SK-MEL-5 (cell line): ENCODE results near the gene SEC31B. TPM values are rescaled to one million over a fixed set of nuclear protein-coding genes. Genes with fewer than 3 reads are reported as not detected.
A peak's percentile ranks its signal among the peaks of the same experiment; 100 is the strongest.

ENCODE experiments used
- DNase-seq: peaks from one replicate; pipeline ENCODE4 v3.0.0-alpha.2; 2016; ENCODE audit warnings: low read depth, low spot score
- in situ Hi-C: cut with HindIII; loops from 2 replicates; pipeline ENCODE4 v1.10.0; 2016; ENCODE audit warnings: low sequenced_read_pairs, high pct_unique_total_duplicates, low pct_unique_long_range_greater_than_20kb
- total RNA-seq: library from RNA; depleted of rRNA; stranded (reverse); fragments of >200 nt; shearing (Covaris generic); gene quantifications from 2 replicates; pipeline ENCODE4 v1.2.3, GENCODE V29; 2014; rRNA removed

The SEC31B gene
- total RNA-seq, 1 experiment from 2014 or later: 0.66 TPM

DNA sequence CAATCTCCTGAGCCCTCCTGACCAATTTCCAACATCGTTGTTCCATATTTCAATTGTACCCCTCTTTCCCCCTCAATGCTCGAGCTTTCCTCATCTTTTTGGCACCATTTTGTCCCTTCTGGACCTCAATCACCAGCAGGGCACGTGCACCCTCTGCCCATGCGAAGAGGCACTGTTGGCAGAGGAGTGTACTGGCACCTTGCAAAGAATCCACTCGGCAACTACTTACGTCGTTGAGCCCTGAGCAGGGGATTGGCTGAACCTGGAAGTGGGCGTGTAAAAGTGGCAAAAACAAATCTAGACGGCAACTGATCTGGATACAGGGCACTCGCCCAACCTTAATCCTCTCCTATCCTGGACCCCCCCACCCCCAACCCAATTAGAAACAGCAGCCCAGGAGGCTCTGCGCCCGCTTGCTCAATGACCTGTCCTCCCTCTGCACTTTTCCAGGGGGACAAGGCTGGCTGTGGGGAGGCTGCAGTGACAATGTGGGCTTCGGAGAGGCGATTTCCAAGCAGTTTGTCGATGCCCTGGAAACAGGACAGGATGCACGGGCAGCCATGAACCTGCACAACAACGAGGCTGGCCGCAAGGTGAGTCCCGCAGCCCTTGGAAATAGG is 38.1 kb downstream of the SEC31B start:
- peak; percentile 91 for DNase-seq
- in situ Hi-C loops: no loop called here

DNA sequence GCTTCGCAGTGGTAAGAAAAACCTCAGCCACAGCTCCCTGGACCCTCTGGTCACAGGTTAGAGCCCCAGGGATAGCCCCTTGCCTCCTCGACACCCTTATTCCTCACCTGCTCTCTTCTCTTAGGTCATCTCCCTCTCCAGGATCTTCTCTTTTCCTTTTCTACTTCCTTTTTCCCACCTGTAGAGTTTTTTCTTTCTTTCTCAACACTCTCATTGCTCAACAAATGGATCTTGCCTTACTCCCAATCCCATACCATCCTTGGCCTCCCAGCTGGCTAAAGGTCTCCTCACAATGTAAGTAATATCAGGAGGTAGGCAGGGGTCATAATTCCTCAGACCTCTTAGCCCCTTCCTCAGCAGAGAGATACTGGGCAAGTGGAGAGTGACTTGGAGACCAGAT is 39.7 kb downstream of the SEC31B start:
- DNase-seq: no peak
- in situ Hi-C loops: no loop called here

DNA sequence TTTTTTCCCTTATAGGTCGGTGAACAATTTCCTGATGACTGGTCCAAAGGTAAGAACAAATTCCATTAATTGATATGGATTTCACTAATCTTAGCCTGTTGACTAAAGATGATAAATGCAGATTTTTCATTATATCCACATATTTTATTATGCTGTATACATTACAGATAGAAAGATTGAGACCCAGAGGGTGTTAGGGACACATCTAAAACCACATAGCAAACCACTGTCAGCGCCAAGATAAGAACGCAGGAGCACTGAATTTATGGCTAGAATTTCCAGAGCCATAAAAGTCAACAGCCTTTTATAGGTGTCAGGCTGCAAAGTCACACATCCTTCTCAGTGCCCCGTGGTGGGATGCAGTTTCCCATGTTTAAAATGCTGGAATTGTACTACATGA is 40.6 kb downstream of the SEC31B start:
- no peak for DNase-seq
- in situ Hi-C loops: no loop called here

DNA sequence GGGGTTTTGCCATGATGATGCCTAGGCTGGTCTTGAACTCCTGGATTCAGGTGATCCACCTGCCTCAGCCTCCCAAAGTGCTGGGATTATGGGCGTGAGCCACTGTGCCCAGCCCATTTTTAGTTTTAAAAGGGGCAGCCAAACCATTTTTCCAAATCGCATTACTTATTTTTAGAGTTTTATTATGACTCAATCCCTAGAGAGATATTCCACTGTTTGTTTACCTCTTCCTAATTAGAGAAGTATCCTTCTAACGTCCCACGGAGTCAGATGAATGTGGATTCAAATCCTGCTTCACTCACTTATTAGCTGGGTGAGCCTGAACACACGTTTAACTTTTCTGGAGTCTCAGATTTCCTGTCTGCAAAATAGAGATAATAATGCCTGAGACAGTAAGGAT is 41.7 kb downstream of the SEC31B start:
- in situ Hi-C loops: no loop called here
- DNase-seq: no peak

DNA sequence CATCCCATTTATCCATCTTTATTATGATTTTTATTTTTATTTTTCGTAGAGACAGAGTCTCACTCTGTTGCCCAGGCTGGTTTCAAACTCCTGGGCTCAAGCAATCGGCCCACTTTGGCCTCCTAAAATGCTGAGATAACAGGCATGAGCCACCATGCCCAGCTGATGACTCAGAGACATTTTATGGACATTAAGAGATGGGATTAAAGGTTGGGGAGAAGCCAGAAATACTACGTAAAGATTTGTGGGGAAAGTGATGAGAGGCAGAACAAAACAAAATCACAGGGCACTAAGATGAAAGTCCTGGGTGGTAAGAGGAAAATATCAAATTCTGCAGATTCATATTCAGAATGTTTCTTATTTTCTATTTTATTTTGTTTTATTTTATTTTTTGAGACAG is 49.3 kb downstream of the SEC31B start:
- no peak for DNase-seq
- in situ Hi-C loops: no loop called here

DNA sequence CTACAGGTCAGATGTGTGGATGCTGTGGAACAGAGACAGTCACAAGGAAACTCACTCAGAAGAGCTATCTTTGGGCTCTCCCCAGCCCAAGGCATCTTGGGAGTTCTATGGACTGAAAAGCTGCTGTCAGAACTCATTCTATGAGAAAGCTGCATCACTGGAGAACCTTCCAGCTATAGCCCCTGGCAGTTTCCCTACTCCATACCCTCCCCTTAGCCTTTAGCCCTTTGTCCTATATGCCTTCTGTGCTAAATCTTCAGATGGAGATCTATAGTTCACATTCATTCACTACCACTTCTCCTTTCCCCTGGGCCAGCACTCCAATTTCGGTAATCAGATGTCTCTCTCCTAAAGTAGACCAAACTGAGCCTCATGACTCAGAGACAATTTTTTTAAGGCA is 49.9 kb downstream of the SEC31B start:
- in situ Hi-C loops: no loop called here
- no peak for DNase-seq

DNA sequence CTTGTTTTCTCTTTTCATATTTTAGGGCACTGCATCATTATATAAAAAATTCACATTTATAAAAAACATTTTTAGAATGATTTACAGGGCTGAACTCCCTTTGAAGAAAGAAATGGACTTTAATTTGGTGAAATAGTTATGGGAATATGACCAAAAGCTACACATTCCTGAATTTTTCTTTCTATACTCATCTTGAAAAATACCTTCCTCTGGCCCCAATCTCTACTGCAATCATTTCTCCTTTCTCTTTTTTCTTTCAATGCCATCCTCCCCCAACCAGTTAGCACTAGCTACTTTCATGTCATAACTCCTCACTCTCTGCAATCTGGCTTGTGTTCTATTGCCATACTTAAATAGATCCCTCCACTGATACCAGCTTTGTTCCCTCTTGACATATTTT is 50.7 kb downstream of the SEC31B start:
- in situ Hi-C loops: no loop called here
- no peak for DNase-seq

DNA sequence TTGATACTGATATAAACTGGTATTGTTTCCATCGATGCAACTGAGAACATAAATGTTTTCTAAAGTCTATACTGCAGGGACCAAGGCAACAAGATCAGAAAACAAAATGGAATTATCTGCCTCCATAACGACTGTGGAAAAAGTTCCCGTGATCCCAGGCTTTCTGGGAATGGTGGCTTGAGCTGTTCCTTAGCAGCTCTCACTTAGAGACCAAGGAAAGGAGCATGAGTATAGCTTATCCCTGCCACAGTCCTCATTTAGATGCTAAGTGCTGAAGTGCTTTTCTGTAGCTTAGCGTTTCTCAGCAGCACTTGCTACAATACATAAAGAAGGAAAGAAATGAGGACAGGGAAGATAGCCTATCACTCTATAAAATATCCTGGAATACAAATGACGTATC is 51.3 kb downstream of the SEC31B start:
- no peak for DNase-seq
- in situ Hi-C loops: no loop called here

DNA sequence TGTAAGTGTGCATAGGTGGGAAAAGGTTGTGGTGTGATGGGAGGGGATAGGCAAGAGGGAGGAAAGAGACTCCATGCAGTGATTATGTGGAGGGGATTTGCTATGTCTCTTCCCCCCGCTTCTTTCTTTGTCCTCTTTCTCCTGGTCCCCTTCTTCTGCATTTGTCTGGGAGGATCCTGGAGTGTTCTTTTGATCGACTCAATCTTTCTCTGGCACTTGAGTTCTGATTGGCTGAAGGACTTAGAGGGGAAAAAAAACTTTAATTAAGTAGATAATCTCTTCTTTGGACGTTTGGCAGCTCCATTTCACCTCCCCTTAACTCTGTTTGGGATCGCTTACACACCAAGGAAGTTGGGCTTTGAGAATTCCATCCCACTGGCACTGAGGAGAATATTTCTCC is 57.0 kb downstream of the SEC31B start, which contains the start of gene WNT8B:
Gene WNT8B, plus strand, starts transcription at position 301 of the 400 bp plus-strand sequence. CDS start 160 bp downstream, outside the sequence.
- in situ Hi-C loops: no loop called here
- DNase-seq: no peak

DNA sequence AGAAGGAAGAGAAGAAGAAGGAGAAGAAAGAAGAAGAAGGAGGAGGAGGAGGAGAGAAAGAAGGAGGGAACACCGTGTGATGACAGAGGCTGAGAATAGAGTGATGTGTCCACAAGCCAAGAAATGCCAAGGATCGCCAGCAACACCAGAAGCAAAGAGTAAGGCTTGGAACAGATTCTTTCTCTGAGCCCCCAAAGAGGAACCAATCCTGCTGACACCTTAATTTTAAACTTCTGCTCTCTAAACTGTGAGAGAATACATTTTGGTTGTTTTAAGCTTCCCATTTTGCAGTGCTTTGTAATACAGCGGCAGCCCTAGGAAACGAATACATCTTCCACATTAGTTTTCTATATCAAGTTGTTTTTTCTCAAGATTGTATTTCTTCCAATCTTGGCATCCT is 70.7 kb downstream of the SEC31B start:
- in situ Hi-C loops: no loop called here

DNA sequence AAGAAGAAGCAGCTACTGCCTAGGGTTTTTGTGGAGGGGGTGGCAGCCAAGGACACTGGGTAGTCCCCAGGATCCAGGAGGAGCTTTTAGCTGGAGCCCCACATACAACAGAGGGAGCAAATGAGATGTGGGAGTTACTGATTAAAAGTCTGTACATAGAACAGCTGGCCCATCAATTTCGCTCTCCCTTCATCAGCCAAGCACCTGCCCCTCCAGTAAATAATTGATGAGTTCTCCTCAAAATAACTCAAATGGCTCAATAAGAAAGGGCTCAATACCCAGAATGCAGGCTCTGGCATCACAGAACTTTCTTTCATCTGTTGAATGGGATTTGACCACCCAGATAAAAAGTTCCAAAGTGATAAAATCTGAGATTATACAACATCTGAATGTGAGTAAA is 72.0 kb downstream of the SEC31B start:
- in situ Hi-C loops: no loop called here
- DNase-seq: no peak

More for the DNA sequence above, 70.7 kb downstream of the SEC31B start:
- no peak for DNase-seq

DNA sequence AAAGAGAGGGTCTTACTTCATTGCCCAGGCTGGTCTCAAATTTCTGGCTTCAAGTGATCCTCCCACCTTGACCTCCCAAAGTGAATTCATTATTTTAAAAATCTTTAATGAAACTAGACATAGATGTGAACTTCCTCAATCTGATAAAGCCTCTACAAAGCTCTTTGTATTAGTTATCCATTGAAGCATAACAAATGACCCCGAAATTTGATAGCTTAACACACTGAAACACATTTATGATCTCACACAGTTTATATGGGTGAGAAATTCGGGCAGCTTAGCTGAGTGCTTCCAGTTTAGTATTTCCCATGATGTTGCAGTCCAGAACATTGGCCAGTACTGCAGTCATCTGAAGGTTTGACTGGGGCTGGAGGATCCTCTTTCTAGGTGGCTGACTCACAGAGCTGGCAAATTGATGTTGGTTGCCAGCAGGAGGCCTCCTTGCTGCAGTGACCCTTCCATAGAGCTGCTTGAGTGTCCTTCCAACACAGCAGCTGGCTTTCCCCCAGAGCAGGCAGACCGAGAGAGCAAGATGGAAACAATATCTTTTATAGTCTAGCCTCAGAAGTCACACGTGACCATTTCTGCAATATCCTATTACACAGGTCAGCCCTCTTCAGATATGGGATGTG is 73.4 kb downstream of the SEC31B start:
- DNase-seq: peak; percentile 22

DNA sequence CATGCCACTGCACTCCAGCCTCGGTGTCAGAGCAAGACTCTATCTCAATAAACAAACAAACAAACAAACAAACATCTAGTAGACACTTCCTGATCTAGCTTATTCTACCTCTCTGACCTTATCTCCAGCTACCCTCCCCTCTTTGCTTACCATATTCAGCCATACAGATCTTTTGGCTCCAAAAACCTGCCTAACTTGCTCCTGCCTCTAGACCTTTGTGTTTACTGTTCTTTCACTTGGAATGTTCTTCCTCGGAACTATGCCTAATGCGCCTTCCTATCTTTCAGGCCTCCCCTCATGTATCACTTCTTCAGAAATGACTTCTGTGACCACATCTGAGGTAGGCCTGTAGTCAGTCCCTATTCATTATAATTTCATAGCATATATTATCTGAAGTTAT is 77.1 kb downstream of the SEC31B start:
- no peak for DNase-seq
- in situ Hi-C loops: no loop called here

More for the DNA sequence above, 73.4 kb downstream of the SEC31B start:
- in situ Hi-C loops: no loop called here

DNA sequence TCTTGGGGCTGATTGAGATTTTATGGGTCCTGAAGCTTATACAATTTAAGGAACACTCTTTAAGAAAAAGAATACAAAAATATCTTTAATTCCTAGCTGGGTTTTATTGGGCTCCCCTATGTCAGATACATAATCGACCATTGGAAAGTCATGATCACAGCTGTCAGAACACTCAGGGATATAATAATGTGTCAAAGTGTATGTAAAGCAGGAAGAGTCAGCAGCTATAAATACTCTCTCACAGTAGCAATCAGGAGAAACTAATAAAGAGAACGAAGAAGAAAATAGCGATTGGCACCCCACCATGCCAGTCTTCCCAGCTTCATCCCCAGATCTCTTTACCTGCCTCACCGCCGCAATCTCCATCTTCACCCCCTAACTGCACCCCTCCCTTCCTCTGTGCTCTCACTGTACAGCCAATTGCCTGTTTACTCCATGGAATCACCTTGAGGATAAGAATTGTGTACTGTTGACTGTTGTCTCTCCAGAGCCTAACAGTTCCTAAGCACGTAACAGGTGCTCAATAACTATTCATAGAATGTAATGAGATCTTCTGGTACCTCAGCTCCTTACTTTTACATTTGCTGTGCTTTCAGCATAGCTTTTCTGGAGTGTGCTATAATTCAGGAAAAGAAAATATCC is 80.9 kb downstream of the SEC31B start:
- DNase-seq: no peak
- in situ Hi-C loops: loop anchor here (10.0 kb wide), 1 partner anchor 104 kb away; the partner anchor contains the start of gene PKD2L1

Other genes starting within 250 kb of the SEC31B start
- gene BLOC1S2, start 233.2 kb downstream of the SEC31B start, total RNA-seq: 48.6 and 55.5 TPM in 2 replicates
- gene PKD2L1, start 189.6 kb downstream of the SEC31B start, total RNA-seq: not detected in 2 replicates
- gene SCD, start 172.6 kb downstream of the SEC31B start, total RNA-seq: 867 and 870 TPM in 2 replicates
- not detected in 2 replicates for gene WNT8B, start 56.9 kb downstream of the SEC31B start, total RNA-seq
- 447 and 448 TPM in 2 replicates for gene NDUFB8, start 10.0 kb upstream of the SEC31B start, total RNA-seq
- gene HIF1AN, start 16.1 kb upstream of the SEC31B start, total RNA-seq: 3.7 and 12.8 TPM in 2 replicates
- gene PAX2, start 225.7 kb upstream of the SEC31B start, total RNA-seq: not detected in 2 replicates